Ovary (tissue), 3 donors: Measurements from ENCODE around the gene FGF2.

Experiments used
- CTCF ChIP-seq, 3 donors: fragments of 450-650 bp in 2 of 3; fragments of 200-600 bp in 1 of 3; IDR thresholded peaks; one replicate each; pipeline versions ENCODE4 v1.5.1 to v1.8.0; 2016 to 2022; ENCODE audit warnings: antibody characterized with exemption in 3 of 3, mild to moderate bottlenecking in 1 of 3
- EP300 ChIP-seq: sonication (generic); formaldehyde crosslinking; IDR thresholded peaks from one replicate; pipeline ENCODE4 v1.6.1; 2017; ENCODE audit warnings: antibody characterized with exemption
- donor health status: DM: no; HTN: no; CAD: no.

DNA sequence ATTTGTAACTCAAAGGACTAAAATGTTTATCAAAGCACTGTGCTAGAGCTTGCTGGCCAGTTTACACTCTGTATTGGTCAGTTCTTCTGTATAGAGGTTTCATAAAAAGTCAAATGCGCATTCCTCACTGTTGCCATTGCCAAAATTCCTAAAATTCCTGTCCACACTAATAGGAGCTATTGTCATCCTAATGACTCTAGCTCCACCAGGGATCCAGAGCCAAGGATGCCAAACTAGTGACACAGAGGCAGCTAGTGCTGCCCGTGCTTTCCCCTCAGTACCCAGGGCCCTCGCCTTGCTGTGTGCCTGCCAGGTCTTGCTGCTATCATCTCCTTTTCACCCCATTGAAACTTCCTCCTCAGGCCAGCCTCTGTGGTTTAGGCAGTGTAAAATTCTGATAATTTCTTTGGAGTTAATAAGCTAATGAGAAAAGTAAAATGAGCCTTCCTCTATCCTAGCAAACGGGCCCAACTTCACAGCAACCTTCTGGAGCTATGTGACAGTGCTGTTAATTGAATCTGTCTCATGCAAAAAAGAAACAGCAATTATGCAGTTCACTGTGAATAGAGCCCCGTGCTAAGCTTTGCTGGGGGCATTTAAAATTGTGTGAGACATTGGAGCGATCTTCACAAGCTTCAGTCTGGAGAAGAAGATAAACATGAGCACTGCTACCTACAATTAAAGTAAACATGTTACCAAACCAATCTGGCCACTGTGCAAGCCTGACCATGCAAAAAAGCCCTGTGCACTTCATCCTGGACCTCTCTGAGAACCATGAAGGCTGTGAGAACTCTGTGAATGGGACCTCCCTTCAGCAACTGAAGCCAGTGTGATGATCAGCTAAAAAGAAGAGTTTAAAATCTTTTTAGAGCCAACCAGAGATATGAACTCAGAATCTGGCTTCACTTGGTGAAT is 43.1 kb upstream of the FGF2 start:
- TF ChIP-seq EP300 (no peak), CTCF (IDR thresholded peaks at IDR 0.05) (no peak)
